ENCODE measurements around the gene CERK. TPM values are rescaled to one million over a fixed set of nuclear protein-coding genes. Genes with fewer than 3 reads are reported as not detected.

The CERK gene
- total RNA-seq, 4 donors from 2014 or later = 37.4 to 59.9 (median 57.3) TPM

DNA sequence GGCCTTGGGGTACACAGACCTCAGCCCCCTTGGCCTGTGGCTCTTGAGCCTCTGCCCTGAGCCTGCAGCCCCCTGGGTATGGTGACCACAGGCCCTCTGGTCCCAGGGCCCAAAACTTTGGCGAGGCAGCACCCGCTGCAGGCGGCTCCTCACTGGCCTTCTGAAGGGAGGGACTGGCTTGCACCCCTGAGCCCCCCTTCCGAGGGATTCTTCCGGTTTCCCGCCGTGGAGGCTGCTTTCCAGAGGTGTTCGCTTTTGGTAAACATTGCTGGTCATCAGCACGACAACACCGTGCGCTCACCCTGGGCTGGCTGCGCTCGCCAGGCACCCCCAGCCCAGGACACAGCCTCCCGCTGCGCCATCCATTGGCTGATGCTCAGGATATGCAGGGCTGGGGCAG is 75.8 kb downstream of the CERK start:
- Histone ChIP-seq H3K36me3 (no peaks in the 10 kb centered on the region), H3K9me3 (no peaks in the 10 kb centered on the region), H3K27ac (no peak overlapping the region), H3K4me1 (no peaks in the 10 kb centered on the region), H3K4me3 (no peak overlapping the region), H3K27me3 (no peaks in the 10 kb centered on the region)
- intact Hi-C loops (cut with DNase I; ENCODE audit: low total_unique reads) = no loop called here
- DNase-seq = no peak
- no peak for TF ChIP-seq POLR2A (IDR thresholded peaks at IDR 0.05)

DNA sequence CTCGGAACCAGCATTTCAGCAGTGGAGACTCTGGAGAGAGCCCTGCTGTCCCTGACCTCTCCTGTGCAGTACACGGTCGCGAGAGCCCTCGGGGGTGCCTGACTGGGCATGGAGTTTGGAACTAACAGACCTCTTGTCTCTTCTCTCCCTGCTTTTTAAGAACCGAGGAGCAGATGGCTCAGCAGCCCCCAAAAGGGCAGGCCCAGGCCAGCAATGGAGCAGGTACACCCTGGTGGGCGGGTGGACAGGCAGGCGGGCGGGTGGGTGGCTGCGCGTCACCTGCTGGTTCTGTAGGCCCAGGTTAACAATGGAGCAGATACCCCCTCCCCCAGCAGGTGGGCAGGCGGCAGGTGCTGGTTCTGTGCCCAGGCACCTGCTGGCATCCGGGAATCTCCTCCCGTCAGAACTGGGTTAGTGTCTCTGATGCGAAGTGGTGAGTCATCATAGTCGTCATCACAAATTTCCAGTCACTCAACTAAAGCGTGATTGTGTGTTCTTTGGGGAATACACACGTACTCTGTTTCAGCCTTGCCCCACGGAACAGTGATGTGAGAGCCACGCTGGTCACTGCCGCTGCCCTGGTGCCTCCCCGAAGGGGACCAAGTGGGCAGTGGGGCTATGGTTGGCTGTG is 76.7 kb downstream of the CERK start:
- no peaks in the 10 kb centered on the region for H3K36me3 ChIP-seq
- no peak overlapping the region for H3K27ac ChIP-seq
- intact Hi-C loops (cut with DNase I; ENCODE audit: low total_unique reads) = no loop called here

DNA sequence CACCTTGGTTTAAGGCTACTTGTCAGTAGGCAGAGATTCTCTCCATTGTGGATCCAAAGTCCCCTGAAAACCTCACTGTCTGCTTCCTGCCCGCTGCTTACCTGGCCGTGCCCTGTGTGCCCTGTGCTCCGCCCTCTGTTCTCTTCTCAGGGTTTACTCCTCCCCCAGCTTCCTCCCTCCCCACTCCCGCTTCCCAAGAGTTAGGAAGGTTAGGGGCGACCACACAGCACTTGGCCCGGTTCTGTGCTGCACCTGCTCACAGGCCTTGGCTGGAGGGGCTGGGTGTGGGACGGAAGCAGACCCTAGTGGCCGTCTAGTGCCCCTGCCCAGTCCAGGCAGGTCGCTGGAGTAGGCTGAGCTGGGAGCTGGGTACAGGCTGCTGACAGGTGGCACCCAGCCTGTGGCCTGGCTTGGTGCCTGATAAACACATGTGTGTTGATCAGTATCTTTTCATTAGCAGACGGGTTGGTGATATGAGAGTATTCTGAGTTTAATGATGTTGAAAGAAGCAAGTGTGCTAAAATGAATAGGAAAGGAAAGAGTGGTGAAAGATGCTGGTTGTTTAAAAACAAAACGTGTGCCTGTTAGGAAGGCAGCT is 77.3 kb downstream of the CERK start:
- TF ChIP-seq, protein P1, sequence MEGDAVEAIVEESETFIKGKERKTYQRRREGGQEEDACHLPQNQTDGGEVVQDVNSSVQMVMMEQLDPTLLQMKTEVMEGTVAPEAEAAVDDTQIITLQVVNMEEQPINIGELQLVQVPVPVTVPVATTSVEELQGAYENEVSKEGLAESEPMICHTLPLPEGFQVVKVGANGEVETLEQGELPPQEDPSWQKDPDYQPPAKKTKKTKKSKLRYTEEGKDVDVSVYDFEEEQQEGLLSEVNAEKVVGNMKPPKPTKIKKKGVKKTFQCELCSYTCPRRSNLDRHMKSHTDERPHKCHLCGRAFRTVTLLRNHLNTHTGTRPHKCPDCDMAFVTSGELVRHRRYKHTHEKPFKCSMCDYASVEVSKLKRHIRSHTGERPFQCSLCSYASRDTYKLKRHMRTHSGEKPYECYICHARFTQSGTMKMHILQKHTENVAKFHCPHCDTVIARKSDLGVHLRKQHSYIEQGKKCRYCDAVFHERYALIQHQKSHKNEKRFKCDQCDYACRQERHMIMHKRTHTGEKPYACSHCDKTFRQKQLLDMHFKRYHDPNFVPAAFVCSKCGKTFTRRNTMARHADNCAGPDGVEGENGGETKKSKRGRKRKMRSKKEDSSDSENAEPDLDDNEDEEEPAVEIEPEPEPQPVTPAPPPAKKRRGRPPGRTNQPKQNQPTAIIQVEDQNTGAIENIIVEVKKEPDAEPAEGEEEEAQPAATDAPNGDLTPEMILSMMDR (IDR thresholded peaks at IDR 0.05) = no peak
- TF ChIP-seq POLR2A (IDR thresholded peaks at IDR 0.05) = no peak
- H3K4me1 ChIP-seq = no peaks in the 10 kb centered on the region
- no peak overlapping the region for H3K4me3 ChIP-seq
- intact Hi-C loops (cut with DNase I; ENCODE audit: low total_unique reads) = no loop called here
- no peaks in the 10 kb centered on the region for H3K27me3 ChIP-seq
- H3K27ac ChIP-seq = no peak overlapping the region
- H3K36me3 ChIP-seq = no peaks in the 10 kb centered on the region
- no peaks in the 10 kb centered on the region for H3K9me3 ChIP-seq
- no peak for DNase-seq

More for the DNA sequence above, 76.7 kb downstream of the CERK start:
- DNase-seq = no peak
- no peak for TF ChIP-seq POLR2A (IDR thresholded peaks at IDR 0.05)
- TF ChIP-seq, protein P1 (IDR thresholded peaks at IDR 0.05) = no peak
- H3K27me3 ChIP-seq = no peaks in the 10 kb centered on the region
- no peaks in the 10 kb centered on the region for H3K4me1 ChIP-seq
- H3K4me3 ChIP-seq = no peak overlapping the region
- no peaks in the 10 kb centered on the region for H3K9me3 ChIP-seq

DNA sequence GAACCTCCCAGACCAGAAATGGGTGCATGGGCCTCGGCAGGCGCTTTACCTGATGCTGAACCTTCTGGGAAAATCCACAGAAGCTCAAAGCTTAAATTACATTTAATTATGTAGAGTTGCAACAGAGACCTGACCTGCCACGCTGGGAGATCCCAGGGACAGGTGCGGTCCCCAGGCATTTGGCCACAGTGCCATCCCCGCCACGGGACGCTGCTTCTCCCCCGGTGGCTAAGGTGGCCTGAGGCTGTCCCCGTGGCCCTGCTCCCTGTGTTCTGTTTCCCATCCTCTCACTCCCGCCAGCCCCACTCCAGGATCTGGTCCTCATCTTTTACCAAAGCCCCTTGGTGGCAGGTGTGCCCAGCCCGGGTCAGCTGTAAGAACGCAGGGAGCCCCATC is 78.3 kb downstream of the CERK start:
- no peaks in the 10 kb centered on the region for H3K4me1 ChIP-seq

DNA sequence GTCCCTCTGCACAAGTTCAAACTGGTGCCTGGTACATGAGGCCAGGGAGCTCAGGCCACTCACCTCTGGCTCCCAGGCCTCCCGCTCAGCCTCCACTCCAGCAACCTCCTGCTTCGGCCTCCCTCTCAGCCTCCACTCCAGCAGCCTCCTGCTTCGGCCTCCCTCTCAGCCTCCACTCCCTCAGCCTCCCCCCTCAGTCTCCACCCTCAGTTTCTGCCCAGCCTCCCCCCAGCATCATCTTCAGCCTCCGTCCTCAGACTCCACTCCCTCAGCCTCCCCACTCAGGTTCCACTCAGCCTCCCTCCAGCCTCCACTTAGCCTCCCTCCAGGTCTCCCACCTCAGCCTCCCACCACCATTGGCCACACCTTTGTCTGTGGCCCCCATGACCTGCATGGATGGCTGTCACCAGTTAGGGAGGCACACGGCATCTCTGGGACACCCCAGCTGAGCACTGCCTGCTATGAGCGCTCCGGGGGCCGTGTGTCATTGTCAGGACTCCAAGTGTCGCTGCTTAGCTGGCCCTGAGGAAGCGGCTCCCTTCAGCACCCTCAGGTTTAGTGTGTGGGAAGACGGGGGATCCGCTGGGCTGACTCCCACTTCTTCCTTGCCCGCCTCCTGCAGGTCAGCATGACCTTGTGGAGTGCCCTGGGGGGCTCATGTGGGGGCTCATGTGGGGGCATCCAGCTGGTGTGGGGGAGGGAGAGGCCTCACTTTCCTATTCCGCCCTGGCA is 78.8 kb downstream of the CERK start:
- Histone ChIP-seq H3K4me1 (no peaks in the 10 kb centered on the region), H3K36me3 (no peaks in the 10 kb centered on the region)

More for the DNA sequence above, 78.3 kb downstream of the CERK start:
- Histone ChIP-seq H3K27ac (no peak overlapping the region), H3K4me3 (no peak overlapping the region), H3K27me3 (no peaks in the 10 kb centered on the region), H3K36me3 (no peaks in the 10 kb centered on the region), H3K9me3 (no peaks in the 10 kb centered on the region)
- TF ChIP-seq, protein P1 (IDR thresholded peaks at IDR 0.05) = no peak
- no peak for TF ChIP-seq POLR2A (IDR thresholded peaks at IDR 0.05)
- DNase-seq = no peak
- intact Hi-C loops (cut with DNase I; ENCODE audit: low total_unique reads) = no loop called here

More for the DNA sequence above, 78.8 kb downstream of the CERK start:
- intact Hi-C loops (cut with DNase I; ENCODE audit: low total_unique reads) = no loop called here
- DNase-seq = no peak
- Histone ChIP-seq H3K27ac (no peak overlapping the region), H3K27me3 (no peaks in the 10 kb centered on the region), H3K4me3 (no peak overlapping the region), H3K9me3 (no peaks in the 10 kb centered on the region)
- TF ChIP-seq POLR2A (IDR thresholded peaks at IDR 0.05) = no peak
- TF ChIP-seq, protein P1 (IDR thresholded peaks at IDR 0.05) = no peak
